Sigmoid colon (tissue), 4 donors: Measurements from ENCODE around the gene FAM90A26.
"Not testable (repeated sequence)": the region's sequence is repeated elsewhere in the genome, so short reads cannot be mapped to it uniquely, and the experiment has no call there.

Source experiments
- EP300 ChIP-seq, 4 donors: sonication (generic); formaldehyde crosslinking; IDR thresholded peaks; one replicate each; pipeline ENCODE4 v1.6.1; 2017; ENCODE audit warnings: antibody characterized with exemption in 4 of 4
- POLR2A ChIP-seq, 2 donors: fragments of 450-650 bp; IDR thresholded peaks; one replicate each; pipeline ENCODE4 v1.6.1; 2016; ENCODE audit warnings: antibody characterized with exemption in 2 of 2, mild to moderate bottlenecking in 2 of 2, moderate library complexity in 2 of 2
- POLR2AphosphoS5 ChIP-seq, 4 donors: sonication (generic); formaldehyde crosslinking; IDR thresholded peaks; one replicate each; pipeline ENCODE4 v1.6.1; 2017; ENCODE audit warnings: antibody characterized with exemption in 4 of 4
- TF ChIP-seq, protein P1 (sequence below), 4 experiments: fragments of 450-650 bp in 3 of 4; fragments of 200-600 bp in 1 of 4; IDR thresholded peaks; one replicate each; pipeline ENCODE4 v1.5.1; 2016 to 2019; ENCODE audit warnings: antibody characterized with exemption in 4 of 4, mild to moderate bottlenecking in 3 of 4, moderate library complexity in 2 of 4

DNA sequence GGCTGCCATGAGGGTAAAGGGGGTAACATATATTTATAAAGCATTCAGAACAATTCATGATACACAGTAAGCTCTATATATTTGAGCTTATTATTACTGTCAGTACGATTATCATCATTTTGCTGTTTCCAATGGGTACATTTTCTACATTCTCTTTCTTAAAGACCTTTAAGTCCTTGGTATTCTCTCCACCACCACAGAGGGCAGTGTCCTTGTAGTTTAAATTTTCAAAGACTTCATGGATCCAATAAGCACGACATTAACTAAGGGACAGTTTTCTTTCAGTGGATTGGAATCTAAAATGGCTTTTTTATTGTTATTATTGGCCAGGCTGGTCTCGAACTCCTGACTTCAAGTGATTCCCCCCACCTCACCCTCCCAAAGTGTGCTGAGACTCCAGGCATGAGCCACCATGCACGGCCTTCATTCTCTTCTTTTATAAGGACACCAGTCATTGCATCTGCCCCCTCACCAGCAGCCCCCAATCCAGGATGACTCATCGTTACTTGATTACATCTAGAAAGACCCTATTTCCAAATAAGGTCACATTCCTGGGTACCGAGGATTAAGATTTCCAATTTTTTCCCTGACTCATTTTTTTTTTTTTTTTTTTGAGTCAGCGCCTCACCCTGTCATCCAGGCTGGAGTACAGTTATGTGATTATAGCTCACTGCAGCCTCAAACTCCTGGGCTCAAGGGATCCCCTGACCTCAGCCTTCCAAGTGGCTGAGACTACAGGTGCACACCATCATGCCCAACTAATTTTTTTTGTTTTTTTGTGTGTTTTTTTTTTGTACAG, 21.4 kb upstream of the FAM90A26 start:
- TF ChIP-seq EP300, POLR2AphosphoS5, POLR2A (IDR thresholded peaks at IDR 0.05): not testable (repeated sequence)
- TF ChIP-seq, protein P1, sequence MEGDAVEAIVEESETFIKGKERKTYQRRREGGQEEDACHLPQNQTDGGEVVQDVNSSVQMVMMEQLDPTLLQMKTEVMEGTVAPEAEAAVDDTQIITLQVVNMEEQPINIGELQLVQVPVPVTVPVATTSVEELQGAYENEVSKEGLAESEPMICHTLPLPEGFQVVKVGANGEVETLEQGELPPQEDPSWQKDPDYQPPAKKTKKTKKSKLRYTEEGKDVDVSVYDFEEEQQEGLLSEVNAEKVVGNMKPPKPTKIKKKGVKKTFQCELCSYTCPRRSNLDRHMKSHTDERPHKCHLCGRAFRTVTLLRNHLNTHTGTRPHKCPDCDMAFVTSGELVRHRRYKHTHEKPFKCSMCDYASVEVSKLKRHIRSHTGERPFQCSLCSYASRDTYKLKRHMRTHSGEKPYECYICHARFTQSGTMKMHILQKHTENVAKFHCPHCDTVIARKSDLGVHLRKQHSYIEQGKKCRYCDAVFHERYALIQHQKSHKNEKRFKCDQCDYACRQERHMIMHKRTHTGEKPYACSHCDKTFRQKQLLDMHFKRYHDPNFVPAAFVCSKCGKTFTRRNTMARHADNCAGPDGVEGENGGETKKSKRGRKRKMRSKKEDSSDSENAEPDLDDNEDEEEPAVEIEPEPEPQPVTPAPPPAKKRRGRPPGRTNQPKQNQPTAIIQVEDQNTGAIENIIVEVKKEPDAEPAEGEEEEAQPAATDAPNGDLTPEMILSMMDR (IDR thresholded peaks at IDR 0.05) = not testable (repeated sequence)
